Astrocyte (in vitro differentiated cells and primary cell): Measurements from ENCODE around the gene CMSS1. TPM values are rescaled to one million over a fixed set of nuclear protein-coding genes. Genes with fewer than 3 reads are reported as not detected.
"Not testable (repeated sequence)": the region's sequence is repeated elsewhere in the genome, so short reads cannot be mapped to it uniquely, and the experiment has no call there.

Experiments
- DNase-seq: peaks from one replicate; pipeline ENCODE4 v3.0.0-alpha.2; 2010; ENCODE audit warnings: low read depth
- FAIRE-seq: peaks from 2 replicates; lab custom pipeline; 2011; peaks lifted over from hg19 to GRCh38; lab: Jason Lieb, UNC
- H2AFZ ChIP-seq: 2 replicates; pipeline ENCODE4 v1.6.0; 2012; ENCODE audit warnings: low read depth, low read length, inconsistent platforms
- H3K27ac ChIP-seq: 2 replicates; pipeline ENCODE4 v1.5.1; 2011; ENCODE audit warnings: low read depth, low read length, inconsistent platforms
- H3K27me3 ChIP-seq: 2 replicates; pipeline ENCODE4 v1.6.0; 2011; ENCODE audit warnings: low read length, inconsistent platforms; ENCODE audit not compliant: insufficient read depth
- H3K36me3 ChIP-seq: 2 replicates; pipeline ENCODE4 v1.5.1; 2011; ENCODE audit warnings: low read length, inconsistent platforms; ENCODE audit not compliant: insufficient read depth
- H3K4me1 ChIP-seq: 2 replicates; pipeline ENCODE4 v1.5.1; 2011; ENCODE audit warnings: low read length, inconsistent platforms; ENCODE audit not compliant: insufficient read depth
- H3K4me2 ChIP-seq: 2 replicates; pipeline ENCODE4 v1.6.0; 2012; ENCODE audit warnings: low read length, inconsistent platforms
- H3K4me3 ChIP-seq: 2 replicates; pipeline ENCODE4 v1.5.1; 2011; ENCODE audit warnings: low read depth, mild to moderate bottlenecking, low read length, inconsistent platforms; ENCODE audit not compliant: insufficient read depth
- H3K79me2 ChIP-seq: 2 replicates; pipeline ENCODE4 v1.6.0; 2012; ENCODE audit warnings: mild to moderate bottlenecking, low read length, inconsistent platforms; ENCODE audit not compliant: insufficient read depth
- H3K9ac ChIP-seq: 2 replicates; pipeline ENCODE4 v1.6.0; 2012; ENCODE audit warnings: mild to moderate bottlenecking, low read length, inconsistent platforms
- H3K9me3 ChIP-seq: 2 replicates; pipeline ENCODE4 v1.5.1; 2012; ENCODE audit warnings: low read depth, mild to moderate bottlenecking, low read length, inconsistent platforms; ENCODE audit not compliant: insufficient read depth
- H4K20me1 ChIP-seq: 2 replicates; pipeline ENCODE4 v1.6.0; 2012; ENCODE audit warnings: low read length, inconsistent platforms; ENCODE audit not compliant: insufficient read depth
- H3K27ac Mint-ChIP-seq: one replicate; pipeline ENCODE4 v1.8.0; 2021; ENCODE audit warnings: mild to moderate bottlenecking, mixed read lengths; ENCODE audit not compliant: unreplicated experiment
- H3K27me3 Mint-ChIP-seq: one replicate; pipeline ENCODE4 v1.8.0; 2021; ENCODE audit warnings: low read depth, mixed read lengths; ENCODE audit not compliant: unreplicated experiment
- H3K36me3 Mint-ChIP-seq: one replicate; pipeline ENCODE4 v1.8.0; 2021; ENCODE audit warnings: low read depth, mixed read lengths; ENCODE audit not compliant: unreplicated experiment
- H3K4me1 Mint-ChIP-seq: one replicate; pipeline ENCODE4 v1.8.0; 2021; ENCODE audit warnings: low read depth, mixed read lengths; ENCODE audit not compliant: unreplicated experiment
- H3K4me3 Mint-ChIP-seq: one replicate; pipeline ENCODE4 v1.8.0; 2021; ENCODE audit warnings: mild to moderate bottlenecking, moderate library complexity, mixed read lengths; ENCODE audit not compliant: unreplicated experiment
- H3K9me3 Mint-ChIP-seq: one replicate; pipeline ENCODE4 v1.8.0; 2021; ENCODE audit warnings: mild to moderate bottlenecking, mixed read lengths; ENCODE audit not compliant: unreplicated experiment
- EZH2 ChIP-seq: IDR thresholded peaks from 2 replicates; pipeline ENCODE4 v1.6.1; 2012; ENCODE audit warnings: mild to moderate bottlenecking, low read length, inconsistent platforms; ENCODE audit not compliant: insufficient read depth
- microRNA-seq: library from miRNA; unstranded; fragments of <30 nt; microRNA quantifications from one replicate; pipeline ENCODE4 v1.2.0, GENCODE V29; 2020
- total RNA-seq: library from RNA; stranded (reverse); gene quantifications from 2 replicates; pipeline ENCODE4 v1.2.1, GENCODE V29; 2021
- TF ChIP-seq, protein P1 (sequence below): IDR thresholded peaks from 2 replicates; pipeline ENCODE4 v1.5.1; 2011; ENCODE audit warnings: low read depth, mild to moderate bottlenecking, inconsistent platforms, low read length, moderate library complexity; ENCODE audit not compliant: insufficient read depth

CMSS1 gene
- total RNA-seq, 1 donor from 2014 or later: 12.5 TPM

DNA sequence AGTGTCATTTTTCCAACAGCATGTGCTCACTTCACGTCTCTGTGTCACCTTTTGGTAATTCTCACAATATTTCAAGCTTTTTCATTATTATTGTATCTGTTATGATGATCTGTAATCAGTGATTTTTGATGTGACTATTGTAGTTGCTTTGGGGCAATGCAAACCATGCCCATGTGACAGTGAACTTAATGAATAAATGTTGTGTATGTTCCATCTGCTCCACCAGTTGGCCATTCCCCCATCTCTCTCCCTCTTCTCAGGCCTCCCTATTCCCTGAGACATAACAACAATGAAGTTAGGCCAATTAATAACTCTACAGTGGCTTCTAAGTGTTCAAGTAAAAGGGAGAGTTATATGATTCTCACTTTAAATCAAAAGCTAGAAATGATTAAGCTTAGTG is 410.6 kb downstream of the CMSS1 start:
- Histone ChIP-seq H3K9ac (no peak overlapping the region), H2AFZ (no peak overlapping the region), H3K4me2 (no peak overlapping the region), H3K4me1 (peaks cover 8% of the 10 kb centered on the region), H4K20me1 (no peaks in the 10 kb centered on the region), H3K9me3 (no peaks in the 10 kb centered on the region), H3K27ac (no peak overlapping the region), H3K27me3 (no peaks in the 10 kb centered on the region), H3K4me3 (no peak overlapping the region), H3K79me2 (no peaks in the 10 kb centered on the region), H3K36me3 (no peaks in the 10 kb centered on the region)
- Mint-ChIP-seq H3K9me3 (peaks cover 7% of the 10 kb centered on the region), H3K4me3 (no peak overlapping the region), H3K36me3 (peaks cover 4% of the 10 kb centered on the region), H3K4me1 (peaks cover 25% of the 10 kb centered on the region), H3K27ac (no peak overlapping the region), H3K27me3 (no peaks in the 10 kb centered on the region)
- TF ChIP-seq, protein P1, sequence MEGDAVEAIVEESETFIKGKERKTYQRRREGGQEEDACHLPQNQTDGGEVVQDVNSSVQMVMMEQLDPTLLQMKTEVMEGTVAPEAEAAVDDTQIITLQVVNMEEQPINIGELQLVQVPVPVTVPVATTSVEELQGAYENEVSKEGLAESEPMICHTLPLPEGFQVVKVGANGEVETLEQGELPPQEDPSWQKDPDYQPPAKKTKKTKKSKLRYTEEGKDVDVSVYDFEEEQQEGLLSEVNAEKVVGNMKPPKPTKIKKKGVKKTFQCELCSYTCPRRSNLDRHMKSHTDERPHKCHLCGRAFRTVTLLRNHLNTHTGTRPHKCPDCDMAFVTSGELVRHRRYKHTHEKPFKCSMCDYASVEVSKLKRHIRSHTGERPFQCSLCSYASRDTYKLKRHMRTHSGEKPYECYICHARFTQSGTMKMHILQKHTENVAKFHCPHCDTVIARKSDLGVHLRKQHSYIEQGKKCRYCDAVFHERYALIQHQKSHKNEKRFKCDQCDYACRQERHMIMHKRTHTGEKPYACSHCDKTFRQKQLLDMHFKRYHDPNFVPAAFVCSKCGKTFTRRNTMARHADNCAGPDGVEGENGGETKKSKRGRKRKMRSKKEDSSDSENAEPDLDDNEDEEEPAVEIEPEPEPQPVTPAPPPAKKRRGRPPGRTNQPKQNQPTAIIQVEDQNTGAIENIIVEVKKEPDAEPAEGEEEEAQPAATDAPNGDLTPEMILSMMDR: no peak
- no peak for TF ChIP-seq EZH2
- DNase-seq (no peak), FAIRE-seq (no peak)

DNA sequence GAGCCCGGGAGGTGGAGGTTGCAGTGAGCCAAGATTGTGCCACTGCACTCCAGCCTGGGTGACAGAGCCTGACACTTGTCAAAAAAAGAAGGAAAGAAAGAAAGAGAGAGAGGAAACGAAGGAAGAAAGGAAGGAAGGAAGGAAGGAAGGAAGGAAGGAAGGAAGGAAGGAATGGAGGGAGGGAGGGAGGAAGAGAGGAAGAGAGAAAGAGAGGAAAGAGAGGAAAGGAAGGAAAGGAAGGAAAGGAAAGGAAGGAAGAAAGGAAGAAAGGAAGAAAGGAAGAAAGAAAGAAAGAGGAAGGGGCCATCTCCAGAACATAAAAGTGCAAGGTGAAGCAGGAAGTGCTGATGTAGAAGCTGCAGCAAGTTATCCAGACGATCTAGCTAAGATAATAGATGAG is 411.5 kb downstream of the CMSS1 start:
- not testable (repeated sequence) for H3K9me3 ChIP-seq, H3K4me2 ChIP-seq, H3K27ac Mint-ChIP-seq, H3K4me3 Mint-ChIP-seq, H2AFZ ChIP-seq, H3K36me3 Mint-ChIP-seq, H3K4me1 ChIP-seq, H3K27me3 ChIP-seq, DNase-seq, H3K9me3 Mint-ChIP-seq, H3K4me3 ChIP-seq, H3K79me2 ChIP-seq, FAIRE-seq, H3K9ac ChIP-seq, H3K36me3 ChIP-seq, H3K27me3 Mint-ChIP-seq, H4K20me1 ChIP-seq, H3K27ac ChIP-seq
- peaks cover 25% of the 10 kb centered on the region for H3K4me1 Mint-ChIP-seq

DNA sequence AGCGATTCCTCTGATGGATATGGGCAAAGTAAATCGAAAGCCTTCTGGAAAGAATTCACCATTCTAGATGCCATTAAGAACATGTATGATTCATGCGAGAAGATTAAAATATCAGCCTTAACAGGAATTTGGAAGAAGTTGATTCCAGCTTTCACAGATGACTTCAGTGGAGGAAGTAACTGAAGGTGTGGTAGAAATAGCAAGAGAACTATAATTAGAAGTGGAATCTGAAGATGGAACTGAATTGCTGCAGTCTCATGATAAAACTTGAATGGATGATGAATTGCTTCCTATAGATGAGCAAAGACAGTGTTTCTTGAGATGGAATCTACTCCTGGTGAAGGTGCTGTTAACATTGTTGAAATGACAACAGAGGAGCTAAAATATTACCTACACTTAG is 413.0 kb downstream of the CMSS1 start:
- FAIRE-seq: peak; percentile 43
- TF ChIP-seq, protein P1: no peak
- TF ChIP-seq EZH2: no peak
- Histone ChIP-seq H3K9ac (no peak overlapping the region), H3K36me3 (no peaks in the 10 kb centered on the region), H3K27ac (no peak overlapping the region), H3K4me2 (no peak overlapping the region), H3K4me3 (no peak overlapping the region), H3K4me1 (peaks cover 8% of the 10 kb centered on the region), H2AFZ (no peak overlapping the region), H3K9me3 (no peaks in the 10 kb centered on the region), H3K27me3 (no peaks in the 10 kb centered on the region), H3K79me2 (no peaks in the 10 kb centered on the region), H4K20me1 (no peaks in the 10 kb centered on the region)
- H3K27me3 Mint-ChIP-seq: no peaks in the 10 kb centered on the region
- peaks cover 4% of the 10 kb centered on the region for H3K36me3 Mint-ChIP-seq
- H3K4me3 Mint-ChIP-seq: no peak overlapping the region
- peaks cover 7% of the 10 kb centered on the region for H3K9me3 Mint-ChIP-seq
- peaks cover 23% of the 10 kb centered on the region for H3K4me1 Mint-ChIP-seq
- no peak overlapping the region for H3K27ac Mint-ChIP-seq
- DNase-seq: peak; percentile 25

Small RNA genes within 50 kb of the gene (microRNA-seq; reads per million reads assigned to microRNA genes)
- not detected for gene MIR3921

Other genes starting within 250 kb of the CMSS1 start
- gene COL8A1, start 179.3 kb upstream of the CMSS1 start, total RNA-seq: 118 and 123 TPM in 2 replicates